HG03159 (cell line): ENCODE measurements around the gene TPRN.

ENCODE experiments used
- ATAC-seq: cut with Tn5 transposase; IDR thresholded peaks from one replicate; pipeline ENCODE4 v1.9.1; 2021; ENCODE audit warnings: mild to moderate bottlenecking, moderate library complexity; ENCODE audit not compliant: unreplicated experiment

Gene TPRN

GRCh38 chr9:137236238-137236935 is 35.8 kb upstream of the TPRN start:
- peak; percentile 18 for ATAC-seq

GRCh38 chr9:137235424-137236237 is 35.1 kb upstream of the TPRN start:
- no peak for ATAC-seq

GRCh38 chr9:137234758-137235423 is 34.4 kb upstream of the TPRN start:
- no peak for ATAC-seq

GRCh38 chr9:137234055-137234697 is 33.6 kb upstream of the TPRN start:
- ATAC-seq = no peak

GRCh38 chr9:137233143-137233980 is 32.8 kb upstream of the TPRN start:
- ATAC-seq = no peak

- ATAC-seq = no peak
Measured at GRCh38 chr9:137232510-137232909, 32.0 kb upstream of the TPRN start.

- ATAC-seq = no peak
Measured at GRCh38 chr9:137232101-137232500, 31.6 kb upstream of the TPRN start.

GRCh38 chr9:137231372-137232039 is 31.0 kb upstream of the TPRN start:
- ATAC-seq = no peak

GRCh38 chr9:137230705-137231371 is 30.3 kb upstream of the TPRN start, which contains the start of gene SLC34A3:
TSS of gene SLC34A3 (plus strand) at chr9:137230901. CDS start at chr9:137231703, 802 bp downstream.
- ATAC-seq = no peak

- no peak for ATAC-seq
Measured at GRCh38 chr9:137229903-137230704, 29.6 kb upstream of the TPRN start.

GRCh38 chr9:137228968-137229896 is 28.7 kb upstream of the TPRN start:
- ATAC-seq = no peak

- no peak for ATAC-seq
Measured at GRCh38 chr9:137228506-137228967, 28.0 kb upstream of the TPRN start.

- ATAC-seq = no peak
Measured at GRCh38 chr9:137227853-137228505, 27.4 kb upstream of the TPRN start.

GRCh38 chr9:137227054-137227852 is 26.7 kb upstream of the TPRN start, which contains the start of gene RNF224:
TSS of gene RNF224 (plus strand) at chr9:137227502. CDS start at chr9:137228336, 834 bp downstream.
- no peak for ATAC-seq

- ATAC-seq = no peak
Measured at GRCh38 chr9:137226338-137227053, 26.0 kb upstream of the TPRN start.
